Panc1 (cell line): ENCODE data around the gene ZNF385C.

Experiments
- CTCF ChIP-seq: fragments of 450-650 bp; IDR thresholded peaks from 2 replicates; pipeline ENCODE4 v1.5.1; 2017; ENCODE audit warnings: mild to moderate bottlenecking
- POLR2AphosphoS5 ChIP-seq: IDR thresholded peaks from 2 replicates; pipeline ENCODE4 v1.6.1; 2012; ENCODE audit warnings: mild to moderate bottlenecking, low read depth, low read length, moderate library complexity
- REST ChIP-seq, 2 experiments: IDR thresholded peaks; 2 replicates each; pipeline ENCODE4 v1.6.1; 2011 to 2012; ENCODE audit warnings: low read depth in 2 of 2, control low read depth in 1 of 2, low read length in 1 of 2, mild to moderate bottlenecking in 1 of 2, moderate library complexity in 1 of 2; ENCODE audit not compliant: insufficient read depth in 1 of 2

DNA sequence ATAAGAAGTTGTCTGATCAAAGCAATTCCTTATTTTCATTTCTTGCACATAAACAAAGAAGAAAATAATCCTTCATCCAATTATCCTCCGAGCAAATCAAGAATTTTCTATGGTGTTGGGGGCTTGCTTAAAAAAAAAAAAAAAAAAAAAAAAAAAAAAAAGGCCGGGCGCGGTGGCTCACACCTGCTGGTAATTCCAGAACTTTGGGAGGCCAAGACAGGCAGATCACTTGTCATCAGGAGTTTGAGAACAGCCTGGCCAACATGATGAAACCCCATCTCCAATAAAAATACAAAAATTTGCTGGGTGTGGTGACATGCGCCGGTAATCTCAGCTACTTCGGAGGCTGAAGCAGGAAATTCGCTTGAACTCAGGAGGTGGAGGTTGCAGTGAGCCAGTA is 112.4 kb downstream of the ZNF385C start:
- no peak for TF ChIP-seq CTCF
- TF ChIP-seq REST (IDR thresholded peaks at IDR 0.05; ENCODE audit: insufficient read depth in 1 of 2, low read depth in 2 of 2, low read length in 1 of 2) = no peak
- TF ChIP-seq POLR2AphosphoS5 = no peak
